Breast epithelium (tissue), 4 donors: ENCODE data around the gene RSF1. TPM values are rescaled to one million over a fixed set of nuclear protein-coding genes. Genes with fewer than 3 reads are reported as not detected.
"Not testable (repeated sequence)": the region's sequence is repeated elsewhere in the genome, so short reads cannot be mapped to it uniquely, and the experiment has no call there.

ENCODE experiments used
- DNase-seq, 2 donors: peaks; one replicate each; pipeline ENCODE4 v3.0.0-alpha.2; 2019; ENCODE audit warnings: low spot score in 2 of 2
- H3K27ac ChIP-seq, 2 donors: fragments of 200-600 bp; sonication (generic) in 1 of 2; one replicate each; pipeline ENCODE4 v1.5.1; 2016 to 2019; ENCODE audit warnings: mild to moderate bottlenecking in 1 of 2
- H3K27me3 ChIP-seq, 2 donors: fragments of 200-600 bp; sonication (generic) in 1 of 2; one replicate each; pipeline versions ENCODE4 v1.5.1 to v1.6.0; 2017 to 2019; ENCODE audit warnings: control low read depth in 1 of 2, mild to moderate bottlenecking in 1 of 2
- H3K36me3 ChIP-seq: fragments of 200-600 bp; one replicate; pipeline ENCODE4 v1.5.1; 2019
- H3K4me1 ChIP-seq, 2 donors: fragments of 200-600 bp; sonication (generic); one replicate each; pipeline ENCODE4 v1.5.1; 2016 to 2019; ENCODE audit warnings: control low read depth in 1 of 2
- H3K4me3 ChIP-seq, 3 donors: fragments of 200-600 bp; sonication (generic); 1 replicate in 2 of 3; 2 replicates in 1 of 3; pipeline ENCODE4 v1.5.1; 2016 to 2019; ENCODE audit warnings: mild to moderate bottlenecking in 3 of 3, moderate library complexity in 2 of 3
- H3K9me3 ChIP-seq, 2 donors: fragments of 200-600 bp; sonication (generic) in 1 of 2; one replicate each; pipeline ENCODE4 v1.5.1; 2016 to 2019; ENCODE audit warnings: control low read depth in 1 of 2
- POLR2A ChIP-seq: fragments of 450-650 bp; IDR thresholded peaks from one replicate; pipeline ENCODE4 v1.6.1; 2016; ENCODE audit warnings: antibody characterized with exemption, mild to moderate bottlenecking, moderate library complexity
- POLR2AphosphoS5 ChIP-seq, 3 donors: sonication (generic); formaldehyde crosslinking; IDR thresholded peaks; one replicate each; pipeline ENCODE4 v1.6.1; 2017; ENCODE audit warnings: antibody characterized with exemption in 3 of 3
- intact Hi-C: fragments of 100-400 bp; cut with DNase I; formaldehyde crosslinking; loops from one replicate; pipeline ENCODE4 v1.15.1; 2023; ENCODE audit warnings: low total_unique reads
- total RNA-seq, 3 donors: library from RNA; depleted of rRNA; stranded (reverse); fragments of >200 nt; gene quantifications; one replicate each; pipeline ENCODE4 v1.1.0, GENCODE V29; 2016
- TF ChIP-seq, protein P1 (sequence below), 3 donors: fragments of 450-650 bp; IDR thresholded peaks; one replicate each; pipeline ENCODE4 v1.5.1; 2016 to 2017; ENCODE audit warnings: antibody characterized with exemption in 3 of 3, mild to moderate bottlenecking in 3 of 3, moderate library complexity in 3 of 3

RSF1 gene
- total RNA-seq, 3 donors from 2014 or later = 82.2 to 112 (median 82.3) TPM

- no peak for DNase-seq
- intact Hi-C loops = no loop called here
- no peak overlapping the region for H3K4me3 ChIP-seq
- H3K4me1 ChIP-seq = peaks cover 0 to 2% of the 10 kb centered on the region in 2 donors
- no peaks in the 10 kb centered on the region for H3K36me3 ChIP-seq
- no peaks in the 10 kb centered on the region for H3K27me3 ChIP-seq
- no peaks in the 10 kb centered on the region for H3K9me3 ChIP-seq
- TF ChIP-seq, protein P1, sequence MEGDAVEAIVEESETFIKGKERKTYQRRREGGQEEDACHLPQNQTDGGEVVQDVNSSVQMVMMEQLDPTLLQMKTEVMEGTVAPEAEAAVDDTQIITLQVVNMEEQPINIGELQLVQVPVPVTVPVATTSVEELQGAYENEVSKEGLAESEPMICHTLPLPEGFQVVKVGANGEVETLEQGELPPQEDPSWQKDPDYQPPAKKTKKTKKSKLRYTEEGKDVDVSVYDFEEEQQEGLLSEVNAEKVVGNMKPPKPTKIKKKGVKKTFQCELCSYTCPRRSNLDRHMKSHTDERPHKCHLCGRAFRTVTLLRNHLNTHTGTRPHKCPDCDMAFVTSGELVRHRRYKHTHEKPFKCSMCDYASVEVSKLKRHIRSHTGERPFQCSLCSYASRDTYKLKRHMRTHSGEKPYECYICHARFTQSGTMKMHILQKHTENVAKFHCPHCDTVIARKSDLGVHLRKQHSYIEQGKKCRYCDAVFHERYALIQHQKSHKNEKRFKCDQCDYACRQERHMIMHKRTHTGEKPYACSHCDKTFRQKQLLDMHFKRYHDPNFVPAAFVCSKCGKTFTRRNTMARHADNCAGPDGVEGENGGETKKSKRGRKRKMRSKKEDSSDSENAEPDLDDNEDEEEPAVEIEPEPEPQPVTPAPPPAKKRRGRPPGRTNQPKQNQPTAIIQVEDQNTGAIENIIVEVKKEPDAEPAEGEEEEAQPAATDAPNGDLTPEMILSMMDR (IDR thresholded peaks at IDR 0.05) = no peak
- no peak for TF ChIP-seq POLR2AphosphoS5 (IDR thresholded peaks at IDR 0.05)
- TF ChIP-seq POLR2A = no peak
- H3K27ac ChIP-seq = no peak overlapping the region
Observed at GRCh38 chr11:77828926-77829325, 8.4 kb upstream of the RSF1 start.

GRCh38 chr11:77823775-77824174, 3.3 kb upstream of the RSF1 start:
- H3K27me3 ChIP-seq = no peaks in the 10 kb centered on the region
- no peaks in the 10 kb centered on the region for H3K9me3 ChIP-seq
- DNase-seq = no peak
- TF ChIP-seq POLR2AphosphoS5 (IDR thresholded peaks at IDR 0.05) (no peak), POLR2A (no peak)
- TF ChIP-seq, protein P1 (IDR thresholded peaks at IDR 0.05) = no peak
- H3K4me3 ChIP-seq = no peak overlapping the region
- intact Hi-C loops = no loop called here
- peaks cover 0 to 9% of the 10 kb centered on the region in 2 donors for H3K4me1 ChIP-seq
- no peaks in the 10 kb centered on the region for H3K36me3 ChIP-seq
- H3K27ac ChIP-seq = no peak overlapping the region

DNA sequence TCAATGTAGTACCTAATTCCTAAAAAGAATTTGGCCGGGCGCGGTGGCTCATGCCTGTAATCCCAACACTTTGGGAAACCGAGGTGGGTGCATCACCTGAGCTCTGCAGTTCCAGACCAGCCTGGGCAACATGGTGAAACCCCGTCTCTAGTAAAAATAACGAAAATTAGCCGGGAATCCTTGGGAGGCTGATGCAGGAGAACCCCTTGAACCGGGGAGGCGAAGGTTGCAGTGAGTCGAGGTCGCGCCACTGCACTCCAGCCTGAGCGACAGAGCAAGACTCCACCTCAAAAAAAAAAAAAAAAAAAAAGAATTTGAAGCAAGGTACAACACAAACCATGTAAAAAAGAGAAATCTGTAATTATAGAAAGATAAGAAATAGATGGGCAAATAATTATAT, 1.6 kb upstream of the RSF1 start:
- H3K9me3 ChIP-seq, DNase-seq, H3K27ac ChIP-seq, H3K36me3 ChIP-seq, intact Hi-C loops, H3K4me1 ChIP-seq, H3K27me3 ChIP-seq: not testable (repeated sequence)
- H3K4me3 ChIP-seq = peak overlapping the region; percentile 78 to 100 (median 97)

GRCh38 chr11:77821349-77821851, 878 bp upstream of the RSF1 start:
- intact Hi-C loops = no loop called here
- TF ChIP-seq, protein P1 (IDR thresholded peaks at IDR 0.05) = no peak
- Histone ChIP-seq H3K4me1 (peaks cover 0 to 9% of the 10 kb centered on the region in 2 donors), H3K4me3 (peak overlapping the region; percentile 78 to 100 (median 97)), H3K9me3 (no peaks in the 10 kb centered on the region), H3K36me3 (no peaks in the 10 kb centered on the region), H3K27me3 (no peaks in the 10 kb centered on the region), H3K27ac (peak overlapping the region; percentile 96 to 99)
- no peak for DNase-seq

- peak in 1 of 2 donors; percentile 35 for DNase-seq
- peak overlapping the region; percentile 78 to 100 (median 97) for H3K4me3 ChIP-seq
- no peaks in the 10 kb centered on the region for H3K9me3 ChIP-seq
- peaks cover 0 to 9% of the 10 kb centered on the region in 2 donors for H3K4me1 ChIP-seq
- H3K27ac ChIP-seq = peak overlapping the region; percentile 96 to 99
- H3K36me3 ChIP-seq = no peaks in the 10 kb centered on the region
- intact Hi-C loops = no loop called here
- TF ChIP-seq POLR2A (no peak), POLR2AphosphoS5 (IDR thresholded peaks at IDR 0.05) (no peak)
- TF ChIP-seq, protein P1 (IDR thresholded peaks at IDR 0.05) = no peak
- no peaks in the 10 kb centered on the region for H3K27me3 ChIP-seq
Observed at GRCh38 chr11:77819921-77820564, 479 bp downstream of the RSF1 start.
